ENCODE data around the gene NTSR1. TPM values are rescaled to one million over a fixed set of nuclear protein-coding genes. Genes with fewer than 3 reads are reported as not detected.

The NTSR1 gene
- total and polyA plus RNA-seq, 2 of the 13 experiments (the other 11 are each of a cell fraction or from before 2014, with no cell fraction given), result 0.09 to 0.12 TPM

DNA sequence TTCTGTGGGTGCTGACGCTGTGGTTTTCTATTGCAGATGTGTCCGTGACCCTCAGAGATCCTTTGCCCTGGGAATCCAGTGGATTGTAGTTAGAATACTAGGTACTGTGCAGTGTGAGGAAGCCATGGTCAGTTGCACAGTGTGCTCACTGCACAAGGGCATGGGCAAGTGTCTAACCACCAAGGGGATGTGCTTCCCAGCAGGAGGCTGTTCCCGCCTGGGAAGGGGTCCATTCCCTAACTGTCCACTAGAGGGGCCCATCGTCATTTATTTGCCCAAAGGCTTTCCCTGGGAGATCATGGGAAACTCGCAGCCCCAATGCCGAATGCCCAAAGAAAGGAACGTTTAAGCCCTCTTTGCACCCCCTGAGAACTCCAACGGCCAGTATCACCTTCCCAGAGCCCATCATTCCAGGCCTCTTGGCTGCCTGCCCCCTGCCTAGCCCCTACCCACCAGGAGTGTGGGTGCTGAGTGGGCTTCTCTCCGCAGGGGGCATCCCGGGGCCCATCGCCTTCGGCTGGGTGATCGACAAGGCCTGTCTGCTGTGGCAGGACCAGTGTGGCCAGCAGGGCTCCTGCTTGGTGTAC lies 40.1 kb upstream of the NTSR1 start (continued):
- TF ChIP-seq, protein P1, sequence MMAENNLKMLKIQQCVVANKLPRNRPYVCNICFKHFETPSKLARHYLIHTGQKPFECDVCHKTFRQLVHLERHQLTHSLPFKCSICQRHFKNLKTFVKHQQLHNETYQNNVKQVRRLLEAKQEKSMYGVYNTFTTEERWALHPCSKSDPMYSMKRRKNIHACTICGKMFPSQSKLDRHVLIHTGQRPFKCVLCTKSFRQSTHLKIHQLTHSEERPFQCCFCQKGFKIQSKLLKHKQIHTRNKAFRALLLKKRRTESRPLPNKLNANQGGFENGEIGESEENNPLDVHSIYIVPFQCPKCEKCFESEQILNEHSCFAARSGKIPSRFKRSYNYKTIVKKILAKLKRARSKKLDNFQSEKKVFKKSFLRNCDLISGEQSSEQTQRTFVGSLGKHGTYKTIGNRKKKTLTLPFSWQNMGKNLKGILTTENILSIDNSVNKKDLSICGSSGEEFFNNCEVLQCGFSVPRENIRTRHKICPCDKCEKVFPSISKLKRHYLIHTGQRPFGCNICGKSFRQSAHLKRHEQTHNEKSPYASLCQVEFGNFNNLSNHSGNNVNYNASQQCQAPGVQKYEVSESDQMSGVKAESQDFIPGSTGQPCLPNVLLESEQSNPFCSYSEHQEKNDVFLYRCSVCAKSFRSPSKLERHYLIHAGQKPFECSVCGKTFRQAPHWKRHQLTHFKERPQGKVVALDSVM (CRISPR knock-in tag; IDR thresholded peaks at IDR 0.05), result no peak; the same call in 1 of the 2 replicates
- TF ChIP-seq ZNF782 (CRISPR knock-in tag; IDR thresholded peaks at IDR 0.05; ENCODE audit: borderline replicate concordance) (no peak), SYNCRIP (IDR thresholded peaks at IDR 0.05; ENCODE audit: insufficient read depth, low read depth, low read length) (no peak), SRSF4 (IDR thresholded peaks at IDR 0.05; ENCODE audit: low read depth, low read length, poor library complexity, severe bottlenecking) (no peak), REPIN1 (CRISPR knock-in tag; IDR thresholded peaks at IDR 0.05; ENCODE audit: borderline replicate concordance, low read depth) (peak; percentile 76; the same call in 1 of the 2 replicates), ASH2L (IDR thresholded peaks at IDR 0.05; ENCODE audit: insufficient read length, low read depth, low read length) (no peak), SPEN (CRISPR knock-in tag; IDR thresholded peaks at IDR 0.05; ENCODE audit: low read depth) (no peak), POLR2AphosphoS5 (IDR thresholded peaks at IDR 0.05; ENCODE audit: low read depth, low read length) (no peak), CEBPG (CRISPR knock-in tag; IDR thresholded peaks at IDR 0.05) (0 out of 2 replicates have a peak, but pooled peaks have one; percentile 22), ZNF562 (CRISPR knock-in tag; IDR thresholded peaks at IDR 0.05; ENCODE audit: borderline replicate concordance) (no peak), NFKBIZ (CRISPR knock-in tag; IDR thresholded peaks at IDR 0.05) (no peak), ATAD3A (CRISPR knock-in tag; IDR thresholded peaks at IDR 0.05) (0 out of 2 replicates have a peak, but pooled peaks have one; percentile 33), HOXD1 (CRISPR knock-in tag; IDR thresholded peaks at IDR 0.05) (no peak), HNF4A (CRISPR knock-in tag; IDR thresholded peaks at IDR 0.05) (no peak)
- TF ChIP-seq, protein P2, sequence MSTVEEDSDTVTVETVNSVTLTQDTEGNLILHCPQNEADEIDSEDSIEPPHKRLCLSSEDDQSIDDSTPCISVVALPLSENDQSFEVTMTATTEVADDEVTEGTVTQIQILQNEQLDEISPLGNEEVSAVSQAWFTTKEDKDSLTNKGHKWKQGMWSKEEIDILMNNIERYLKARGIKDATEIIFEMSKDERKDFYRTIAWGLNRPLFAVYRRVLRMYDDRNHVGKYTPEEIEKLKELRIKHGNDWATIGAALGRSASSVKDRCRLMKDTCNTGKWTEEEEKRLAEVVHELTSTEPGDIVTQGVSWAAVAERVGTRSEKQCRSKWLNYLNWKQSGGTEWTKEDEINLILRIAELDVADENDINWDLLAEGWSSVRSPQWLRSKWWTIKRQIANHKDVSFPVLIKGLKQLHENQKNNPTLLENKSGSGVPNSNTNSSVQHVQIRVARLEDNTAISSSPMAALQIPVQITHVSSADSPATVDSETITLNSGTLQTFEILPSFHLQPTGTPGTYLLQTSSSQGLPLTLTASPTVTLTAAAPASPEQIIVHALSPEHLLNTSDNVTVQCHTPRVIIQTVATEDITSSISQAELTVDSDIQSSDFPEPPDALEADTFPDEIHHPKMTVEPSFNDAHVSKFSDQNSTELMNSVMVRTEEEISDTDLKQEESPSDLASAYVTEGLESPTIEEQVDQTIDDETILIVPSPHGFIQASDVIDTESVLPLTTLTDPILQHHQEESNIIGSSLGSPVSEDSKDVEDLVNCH (CRISPR knock-in tag; IDR thresholded peaks at IDR 0.05), result no peak
- TF ChIP-seq, protein P3, sequence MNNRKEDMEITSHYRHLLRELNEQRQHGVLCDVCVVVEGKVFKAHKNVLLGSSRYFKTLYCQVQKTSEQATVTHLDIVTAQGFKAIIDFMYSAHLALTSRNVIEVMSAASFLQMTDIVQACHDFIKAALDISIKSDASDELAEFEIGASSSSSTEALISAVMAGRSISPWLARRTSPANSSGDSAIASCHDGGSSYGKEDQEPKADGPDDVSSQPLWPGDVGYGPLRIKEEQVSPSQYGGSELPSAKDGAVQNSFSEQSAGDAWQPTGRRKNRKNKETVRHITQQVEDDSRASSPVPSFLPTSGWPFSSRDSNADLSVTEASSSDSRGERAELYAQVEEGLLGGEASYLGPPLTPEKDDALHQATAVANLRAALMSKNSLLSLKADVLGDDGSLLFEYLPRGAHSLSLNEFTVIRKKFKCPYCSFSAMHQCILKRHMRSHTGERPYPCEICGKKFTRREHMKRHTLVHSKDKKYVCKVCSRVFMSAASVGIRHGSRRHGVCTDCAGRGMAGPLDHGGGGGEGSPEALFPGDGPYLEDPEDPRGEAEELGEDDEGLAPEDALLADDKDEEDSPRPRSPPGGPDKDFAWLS (CRISPR knock-in tag; IDR thresholded peaks at IDR 0.05; ENCODE audit: borderline replicate concordance), result no peak
- TF ChIP-seq, protein P4, sequence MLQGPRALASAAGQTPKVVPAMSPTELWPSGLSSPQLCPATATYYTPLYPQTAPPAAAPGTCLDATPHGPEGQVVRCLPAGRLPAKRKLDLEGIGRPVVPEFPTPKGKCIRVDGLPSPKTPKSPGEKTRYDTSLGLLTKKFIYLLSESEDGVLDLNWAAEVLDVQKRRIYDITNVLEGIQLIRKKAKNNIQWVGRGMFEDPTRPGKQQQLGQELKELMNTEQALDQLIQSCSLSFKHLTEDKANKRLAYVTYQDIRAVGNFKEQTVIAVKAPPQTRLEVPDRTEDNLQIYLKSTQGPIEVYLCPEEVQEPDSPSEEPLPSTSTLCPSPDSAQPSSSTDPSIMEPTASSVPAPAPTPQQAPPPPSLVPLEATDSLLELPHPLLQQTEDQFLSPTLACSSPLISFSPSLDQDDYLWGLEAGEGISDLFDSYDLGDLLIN (CRISPR knock-in tag; IDR thresholded peaks at IDR 0.05; ENCODE audit: borderline replicate concordance), result no peak; the same call in 1 of the 2 replicates
- TF ChIP-seq, protein P5, sequence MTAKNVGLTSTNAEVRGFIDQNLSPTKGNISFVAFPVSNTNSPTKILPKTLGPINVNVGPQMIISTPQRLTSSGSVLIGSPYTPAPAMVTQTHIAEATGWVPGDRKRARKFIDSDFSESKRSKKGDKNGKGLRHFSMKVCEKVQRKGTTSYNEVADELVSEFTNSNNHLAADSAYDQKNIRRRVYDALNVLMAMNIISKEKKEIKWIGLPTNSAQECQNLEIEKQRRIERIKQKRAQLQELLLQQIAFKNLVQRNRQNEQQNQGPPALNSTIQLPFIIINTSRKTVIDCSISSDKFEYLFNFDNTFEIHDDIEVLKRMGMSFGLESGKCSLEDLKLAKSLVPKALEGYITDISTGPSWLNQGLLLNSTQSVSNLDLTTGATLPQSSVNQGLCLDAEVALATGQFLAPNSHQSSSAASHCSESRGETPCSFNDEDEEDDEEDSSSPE (CRISPR knock-in tag; IDR thresholded peaks at IDR 0.05), result peak; percentile 74
- TF ChIP-seq, protein P6, sequence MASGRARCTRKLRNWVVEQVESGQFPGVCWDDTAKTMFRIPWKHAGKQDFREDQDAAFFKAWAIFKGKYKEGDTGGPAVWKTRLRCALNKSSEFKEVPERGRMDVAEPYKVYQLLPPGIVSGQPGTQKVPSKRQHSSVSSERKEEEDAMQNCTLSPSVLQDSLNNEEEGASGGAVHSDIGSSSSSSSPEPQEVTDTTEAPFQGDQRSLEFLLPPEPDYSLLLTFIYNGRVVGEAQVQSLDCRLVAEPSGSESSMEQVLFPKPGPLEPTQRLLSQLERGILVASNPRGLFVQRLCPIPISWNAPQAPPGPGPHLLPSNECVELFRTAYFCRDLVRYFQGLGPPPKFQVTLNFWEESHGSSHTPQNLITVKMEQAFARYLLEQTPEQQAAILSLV (CRISPR knock-in tag; IDR thresholded peaks at IDR 0.05; ENCODE audit: borderline replicate concordance), result 0 out of 2 replicates have a peak, but pooled peaks have one; percentile 8
